Suprapubic skin (tissue), 3 donors: ENCODE results near the gene CDC7.

Experiments
- CTCF ChIP-seq, 2 donors: fragments of 200-600 bp in 1 of 2; fragments of 450-650 bp in 1 of 2; sonication (generic) in 1 of 2; IDR thresholded peaks; one replicate each; pipeline ENCODE4 v1.5.1; 2016 to 2019; ENCODE audit warnings: antibody characterized with exemption in 2 of 2, mild to moderate bottlenecking in 1 of 2, moderate library complexity in 1 of 2
- EP300 ChIP-seq: sonication (generic); formaldehyde crosslinking; IDR thresholded peaks from one replicate; pipeline ENCODE4 v1.6.1; 2017; ENCODE audit warnings: antibody characterized with exemption
- POLR2A ChIP-seq, 2 donors: fragments of 450-650 bp; IDR thresholded peaks; one replicate each; pipeline ENCODE4 v1.6.1; 2017; ENCODE audit warnings: antibody characterized with exemption in 2 of 2, mild to moderate bottlenecking in 2 of 2, moderate library complexity in 2 of 2

DNA sequence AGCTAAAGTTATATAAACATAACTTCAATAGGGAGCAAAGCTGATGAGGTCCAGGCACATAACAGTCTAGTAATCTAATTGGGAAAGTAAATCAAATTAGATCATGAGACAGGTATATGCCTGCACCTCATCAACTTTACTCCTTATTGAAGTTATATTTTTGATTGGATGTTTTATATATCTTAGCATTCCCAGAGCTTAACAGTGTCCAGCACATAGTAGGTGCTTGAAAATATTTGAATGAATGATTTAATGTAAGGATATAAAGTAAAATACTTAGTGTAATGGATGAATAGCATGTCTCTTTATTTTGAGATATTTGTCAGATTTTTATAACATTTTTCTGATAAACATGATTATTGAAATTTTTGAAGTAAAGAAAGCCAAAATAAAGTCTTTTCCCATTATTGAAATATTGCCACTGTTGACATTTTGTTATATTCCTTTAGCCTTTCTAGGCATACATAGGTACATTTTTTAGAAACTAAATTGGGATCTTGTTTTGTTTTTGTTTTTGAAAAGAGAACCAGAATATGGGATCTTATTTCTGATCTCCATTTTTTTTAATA lies 2.8 kb downstream of the CDC7 start:
- TF ChIP-seq CTCF (IDR thresholded peaks at IDR 0.05) (no peak), POLR2A (IDR thresholded peaks at IDR 0.05) (no peak), EP300 (no peak)
